HepG2 (cell line): ENCODE data around the gene FAM114A1.

Experiments used
- EP300 ChIP-seq, 3 experiments: sonication (generic) in 1 of 3; formaldehyde crosslinking in 1 of 3; IDR thresholded peaks; 2 replicates each; pipeline versions ENCODE4 v1.5.1 to v1.6.1; 2011 to 2020; ENCODE audit warnings: low read depth in 2 of 3, low read length in 2 of 3, borderline replicate concordance in 1 of 3, improper control_type of control experiment in 1 of 3, mild to moderate bottlenecking in 1 of 3, missing genetic modification reagents in 1 of 3, moderate library complexity in 1 of 3
- GATA4 ChIP-seq: sonication (generic); IDR thresholded peaks from 2 replicates; pipeline ENCODE4 v1.6.1; 2016; ENCODE audit warnings: antibody characterized with exemption, low read depth, borderline replicate concordance

DNA sequence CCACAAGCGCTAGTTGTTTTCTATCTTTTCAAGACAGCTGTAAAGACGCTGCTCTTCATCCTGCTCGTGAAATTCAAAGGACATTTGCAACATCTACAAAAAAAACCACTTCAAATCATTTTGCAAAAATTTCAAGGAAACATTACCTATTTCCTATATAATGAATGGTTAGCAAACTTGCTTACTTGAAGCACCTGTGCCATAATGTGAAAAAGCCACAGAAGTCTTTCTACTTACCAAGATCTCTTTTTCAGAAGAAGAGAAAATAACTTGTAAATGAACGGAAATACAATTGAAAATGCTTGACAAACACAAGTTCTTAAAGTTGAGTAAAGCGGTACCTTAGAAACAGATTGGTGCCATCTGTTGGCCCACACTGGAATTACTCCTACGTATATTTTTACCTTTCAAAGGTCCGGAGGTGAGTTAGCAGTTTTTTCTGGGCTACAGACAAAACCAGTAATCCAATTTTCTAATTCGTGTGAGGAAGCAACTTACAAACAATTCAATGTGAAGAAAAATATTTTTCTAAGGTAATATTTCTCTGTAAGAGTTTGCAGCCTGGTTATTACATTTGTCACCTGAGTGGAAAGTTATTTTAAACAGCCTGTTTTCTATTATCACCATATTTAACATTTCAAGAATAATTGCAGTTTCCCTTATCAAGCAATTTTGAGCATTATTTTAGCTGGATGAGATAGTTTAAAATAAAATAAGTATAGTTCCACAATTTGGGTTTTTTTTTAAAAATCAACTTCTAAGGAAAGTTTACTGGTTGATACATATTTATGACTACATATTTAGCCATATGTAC is 10.9 kb upstream of the FAM114A1 start, which contains the start of gene TLR6:
- TF ChIP-seq GATA4 (no peak), EP300 (IDR thresholded peaks at IDR 0.05; ENCODE audit: low read depth in 2 of 2, low read length in 2 of 2) (no peak), EP300 (CRISPR knock-in tag; IDR thresholded peaks at IDR 0.05; ENCODE audit: borderline replicate concordance) (no peak)
